Fibroblast of the aortic adventitia (primary cell): ENCODE measurements around the gene EPN2. TPM values are rescaled to one million over a fixed set of nuclear protein-coding genes. Genes with fewer than 3 reads are reported as not detected.

ENCODE experiments used
- DNase-seq: peaks from one replicate; pipeline ENCODE4 v3.0.0-alpha.2; 2010; ENCODE audit warnings: low read depth
- H3K4me3 ChIP-seq: 2 replicates; pipeline ENCODE4 v1.5.1; 2011; ENCODE audit warnings: low read depth, mild to moderate bottlenecking, control low read depth, low read length, moderate library complexity
- CTCF ChIP-seq: IDR thresholded peaks from 2 replicates; pipeline ENCODE4 v1.5.1; 2011; ENCODE audit warnings: mild to moderate bottlenecking, low read length, control low read depth, inconsistent platforms; ENCODE audit not compliant: insufficient read depth
- total RNA-seq: library from RNA; depleted of rRNA; stranded (reverse); fragments of >200 nt; gene quantifications from 2 replicates; pipeline ENCODE4 v1.2.3, GENCODE V29; 2012; ENCODE audit warnings: low replicate concordance

EPN2 gene
- total RNA-seq, 1 donor = 30.7 TPM

GRCh38 chr17:19296786-19297778 lies 59.9 kb downstream of the EPN2 start:
- DNase-seq = no peak
- no peak overlapping the region for H3K4me3 ChIP-seq
- TF ChIP-seq CTCF = no peak

- no peak for DNase-seq
- TF ChIP-seq CTCF = no peak
- H3K4me3 ChIP-seq = no peak overlapping the region
Observed at GRCh38 chr17:19298569-19299213, 61.5 kb downstream of the EPN2 start.

GRCh38 chr17:19299214-19299747 lies 62.1 kb downstream of the EPN2 start:
- no peak for DNase-seq
- TF ChIP-seq CTCF = no peak

GRCh38 chr17:19299866-19300265 lies 62.7 kb downstream of the EPN2 start:
- no peak for TF ChIP-seq CTCF

More at GRCh38 chr17:19299214-19299747, 62.1 kb downstream of the EPN2 start:
- no peak overlapping the region for H3K4me3 ChIP-seq

GRCh38 chr17:19301274-19301951 lies 64.2 kb downstream of the EPN2 start:
- DNase-seq = no peak
- TF ChIP-seq CTCF = no peak
- H3K4me3 ChIP-seq = no peak overlapping the region

More at GRCh38 chr17:19299866-19300265, 62.7 kb downstream of the EPN2 start:
- DNase-seq = no peak
- H3K4me3 ChIP-seq = no peak overlapping the region

GRCh38 chr17:19301973-19302372 lies 64.8 kb downstream of the EPN2 start:
- H3K4me3 ChIP-seq = no peak overlapping the region
- no peak for TF ChIP-seq CTCF
- no peak for DNase-seq
